NCI-H146 (cell line): ENCODE data around the gene RXFP4.

Experiments
- DNase-seq: peaks from one replicate; lab custom pipeline; 2025; lab: John Stamatoyannopoulos, UW

RXFP4 gene

GRCh38 chr1:155960081-155960745 lies 18.8 kb downstream of the RXFP4 start:
- no peak for DNase-seq

DNA sequence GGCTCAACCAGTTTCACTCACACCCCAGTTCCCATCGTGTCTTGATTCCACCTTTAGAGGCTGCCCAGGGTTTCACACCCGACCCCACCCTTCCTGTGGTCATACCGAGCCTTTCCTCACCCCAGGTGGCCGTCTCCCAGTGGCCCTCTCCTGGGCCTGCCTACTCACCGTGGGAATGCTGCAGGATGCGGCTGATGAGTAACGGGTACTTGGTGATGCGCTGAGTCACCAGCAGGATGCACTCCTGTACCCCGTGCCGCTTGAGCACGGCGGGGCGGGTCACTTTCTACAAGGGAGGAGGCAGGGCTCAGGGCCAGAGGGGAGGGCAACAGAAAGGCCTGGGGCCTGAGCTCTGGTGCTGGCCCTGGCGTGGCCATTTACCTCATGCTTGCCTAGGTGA lies 20.5 kb downstream of the RXFP4 start:
- no peak for DNase-seq

DNA sequence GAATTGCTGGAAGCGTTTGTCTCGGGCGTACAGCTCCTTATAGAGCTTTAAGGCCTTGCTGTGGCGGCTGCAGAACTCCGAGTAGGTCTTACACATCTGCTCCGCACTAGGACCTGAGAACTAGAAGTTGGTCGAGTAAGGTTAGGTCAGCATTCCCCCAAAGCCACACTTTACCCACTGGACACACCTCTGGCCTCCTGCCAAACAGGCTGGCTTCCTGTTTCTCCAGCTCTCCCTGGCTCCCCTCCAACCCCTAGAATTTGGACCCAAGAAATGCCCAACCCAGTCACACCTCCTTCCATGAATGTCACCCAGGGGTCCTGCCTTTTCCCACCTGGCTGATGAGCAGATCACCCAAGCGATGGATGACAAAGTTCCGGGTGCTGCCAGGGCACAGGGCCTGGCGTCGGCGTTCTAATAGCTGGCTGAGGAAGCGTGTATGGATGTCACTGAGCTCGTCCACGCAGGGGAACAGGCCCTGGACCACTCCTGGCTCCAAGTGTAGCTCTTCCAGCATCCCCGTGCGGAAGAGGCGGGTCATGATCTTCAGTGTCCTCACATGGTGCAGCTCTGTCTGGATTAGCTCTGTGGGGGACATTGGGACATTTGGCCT lies 21.3 kb downstream of the RXFP4 start:
- DNase-seq: no peak

GRCh38 chr1:155964193-155964592 lies 22.8 kb downstream of the RXFP4 start:
- DNase-seq: no peak

- DNase-seq: no peak
These were observed 24.7 kb downstream of the RXFP4 start for GRCh38 chr1:155966135-155966534.

DNA sequence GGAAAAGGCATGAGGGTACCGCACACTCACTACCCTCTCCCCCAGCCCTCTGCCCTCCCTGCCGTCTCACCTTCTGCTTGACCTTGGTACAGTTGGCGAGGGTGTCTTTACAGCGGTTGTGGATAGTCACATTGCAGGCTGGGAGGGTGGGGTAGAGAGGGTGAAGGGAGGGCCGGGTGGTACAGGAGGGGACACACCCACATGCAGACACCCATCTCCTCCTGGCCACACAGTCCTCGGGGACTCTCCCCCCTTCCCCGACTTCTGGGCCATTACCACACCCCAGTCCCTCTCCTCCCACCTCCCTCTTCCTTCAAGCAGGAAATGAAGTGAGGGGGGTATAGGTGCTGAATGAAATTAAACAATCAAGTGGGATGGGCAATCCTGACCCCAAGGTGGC lies 25.3 kb downstream of the RXFP4 start:
- DNase-seq: no peak

- no peak for DNase-seq
These were observed 26.1 kb downstream of the RXFP4 start for GRCh38 chr1:155967341-155968050.

GRCh38 chr1:155968051-155968400 lies 26.6 kb downstream of the RXFP4 start:
- no peak for DNase-seq

GRCh38 chr1:155968670-155969069 lies 27.2 kb downstream of the RXFP4 start:
- DNase-seq: no peak

GRCh38 chr1:155969377-155969791 lies 27.9 kb downstream of the RXFP4 start:
- DNase-seq: no peak

DNA sequence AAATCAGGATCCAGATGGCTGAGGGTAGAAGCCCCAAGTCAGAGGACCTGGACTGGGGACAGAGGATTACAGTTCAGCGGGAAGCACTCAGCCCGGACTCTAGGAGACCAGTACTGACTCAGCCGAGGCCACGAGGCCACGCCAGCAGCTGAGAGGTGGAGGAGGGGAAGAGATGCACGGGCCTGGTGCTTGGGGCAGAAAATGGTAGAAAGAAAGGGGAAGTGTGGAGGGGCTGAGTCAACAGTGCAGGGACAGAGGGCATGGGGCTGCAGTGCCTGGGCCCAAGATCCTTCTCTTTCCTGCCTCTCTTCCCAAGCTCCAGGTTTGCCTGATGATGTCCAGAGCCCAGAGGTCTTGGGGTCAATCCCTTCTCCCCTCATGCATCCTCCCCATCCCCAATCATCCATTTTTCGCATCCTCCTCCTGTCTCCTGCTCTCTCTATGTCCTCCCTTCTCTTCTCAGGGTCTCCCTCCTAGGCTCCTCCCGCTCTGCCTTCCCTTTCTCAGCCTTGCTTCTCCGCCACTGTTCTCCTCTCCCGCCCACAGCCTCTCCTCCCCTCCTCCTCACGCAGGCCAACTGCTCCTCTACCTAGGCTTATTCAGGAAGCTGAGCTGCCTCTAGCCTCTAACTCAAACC lies 29.2 kb downstream of the RXFP4 start:
- DNase-seq: no peak

- DNase-seq: no peak
These were observed 30.7 kb downstream of the RXFP4 start for GRCh38 chr1:155971910-155972809.

GRCh38 chr1:155973723-155974122 lies 32.3 kb downstream of the RXFP4 start:
- no peak for DNase-seq

DNA sequence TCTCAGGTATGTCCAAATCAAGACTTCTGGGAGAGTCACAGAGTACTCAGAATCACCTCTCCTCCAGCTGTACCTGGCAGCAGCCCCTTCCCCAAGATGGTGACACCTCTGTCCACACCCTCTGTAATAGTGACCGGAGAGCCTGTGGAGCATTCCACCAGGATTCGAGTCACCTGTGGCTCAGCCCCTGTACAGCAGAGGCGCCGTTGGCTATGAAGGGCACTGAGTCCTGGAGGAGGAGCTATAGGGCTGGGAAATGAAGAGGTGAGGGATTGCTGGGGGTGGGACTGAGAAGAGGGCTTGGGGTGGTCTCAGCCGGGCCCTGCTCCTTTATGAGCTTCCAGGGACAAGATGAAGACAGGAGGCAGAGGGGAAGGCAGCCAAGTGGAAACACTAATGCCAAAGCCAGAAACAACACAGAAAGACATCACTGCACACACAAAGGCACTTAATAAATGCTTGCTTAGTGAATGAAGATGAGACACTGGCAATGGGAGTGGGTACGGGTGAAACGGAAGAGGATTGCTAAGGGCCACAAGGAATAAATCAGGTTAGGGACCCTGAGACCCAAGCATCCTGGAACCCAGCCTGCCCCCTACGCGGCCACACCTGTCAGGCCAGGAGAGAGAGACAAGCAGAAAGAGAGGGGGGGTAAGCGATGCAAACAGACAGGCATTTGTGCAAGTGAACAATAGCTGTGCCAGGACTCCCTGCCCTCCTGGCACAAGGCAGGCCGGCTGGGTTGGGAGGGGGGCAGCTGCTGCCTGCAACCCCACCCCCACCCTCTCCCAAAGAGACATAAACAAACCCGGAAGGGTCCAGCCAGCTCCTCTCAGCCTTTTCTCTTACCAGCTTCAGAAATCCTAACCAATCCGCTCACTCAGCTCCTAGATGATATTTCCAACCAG lies 33.0 kb downstream of the RXFP4 start:
- no peak for DNase-seq

DNA sequence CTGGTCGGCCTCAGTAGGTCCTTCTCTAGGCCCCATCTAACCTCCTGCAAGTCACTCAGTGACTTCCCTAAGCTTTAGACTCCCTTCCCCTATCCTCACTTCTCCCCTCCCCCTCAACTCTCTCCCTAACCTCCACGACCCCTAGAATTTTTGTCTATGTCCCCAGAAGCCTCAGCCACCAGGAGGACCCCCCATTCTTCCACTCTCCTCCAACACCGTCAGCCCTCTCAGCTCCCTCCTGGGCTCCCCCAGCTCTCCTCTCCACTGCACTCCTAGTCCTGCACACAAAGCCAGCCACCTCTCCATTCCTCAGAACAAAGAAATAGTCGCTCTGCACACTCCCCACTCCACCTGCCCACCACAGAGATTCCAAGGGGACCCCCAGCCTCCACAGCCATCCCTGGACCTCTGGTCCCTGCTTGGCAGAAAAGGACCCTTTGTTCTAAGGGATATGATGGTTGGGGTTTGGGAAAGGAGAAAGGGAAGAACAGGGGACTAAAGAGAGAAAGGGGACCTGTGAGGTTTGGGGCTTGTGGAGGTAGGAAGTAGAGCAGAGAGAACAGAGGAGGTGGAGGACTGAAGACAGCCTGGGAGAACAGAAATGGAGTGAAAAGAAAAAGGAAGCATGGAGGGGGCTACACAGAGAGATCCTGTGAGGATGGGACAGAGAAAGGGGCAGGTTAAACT lies 34.1 kb downstream of the RXFP4 start:
- no peak for DNase-seq

- no peak for DNase-seq
These were observed 34.8 kb downstream of the RXFP4 start for GRCh38 chr1:155976062-155976912.

GRCh38 chr1:155976913-155977689 lies 35.7 kb downstream of the RXFP4 start:
- peak; percentile 22 for DNase-seq

GRCh38 chr1:155977690-155978324 lies 36.4 kb downstream of the RXFP4 start:
- DNase-seq: peak; percentile 35
